MG63 (cell line): Measurements from ENCODE around the gene OR6C2. TPM values are rescaled to one million over a fixed set of nuclear protein-coding genes. Genes with fewer than 3 reads are reported as not detected.
"Not testable (repeated sequence)": the region's sequence is repeated elsewhere in the genome, so short reads cannot be mapped to it uniquely, and the experiment has no call there.

Experiments used
- DNase-seq: peaks from one replicate; pipeline ENCODE4 v3.0.0-alpha.2; 2020
- H3K27me3 ChIP-seq: fragments of 250-450 bp; sonication (Bioruptor Pico); 2 replicates; pipeline ENCODE4 v1.5.1; 2020; ENCODE audit warnings: mild to moderate bottlenecking, moderate library complexity
- H3K36me3 ChIP-seq: fragments of 250-450 bp; sonication (Bioruptor Pico); 2 replicates; pipeline ENCODE4 v1.5.1; 2020; ENCODE audit warnings: mild to moderate bottlenecking, moderate library complexity
- H3K4me3 ChIP-seq: fragments of 250-450 bp; sonication (Bioruptor Pico); 2 replicates; pipeline ENCODE4 v1.5.1; 2020; ENCODE audit warnings: mild to moderate bottlenecking, moderate library complexity
- H3K9me3 ChIP-seq: fragments of 250-450 bp; sonication (Bioruptor Pico); 2 replicates; pipeline ENCODE4 v1.5.1; 2020; ENCODE audit warnings: mild to moderate bottlenecking, moderate library complexity
- total RNA-seq: library from RNA; depleted of rRNA; stranded (reverse); fragments of >200 nt; shearing (Covaris generic); gene quantifications from 2 replicates; pipeline ENCODE4 v1.2.3, GENCODE V29; 2014; ENCODE audit warnings: low replicate concordance; rRNA removed

OR6C2 gene
- total RNA-seq, 1 experiment from 2014 or later = not detected

DNA sequence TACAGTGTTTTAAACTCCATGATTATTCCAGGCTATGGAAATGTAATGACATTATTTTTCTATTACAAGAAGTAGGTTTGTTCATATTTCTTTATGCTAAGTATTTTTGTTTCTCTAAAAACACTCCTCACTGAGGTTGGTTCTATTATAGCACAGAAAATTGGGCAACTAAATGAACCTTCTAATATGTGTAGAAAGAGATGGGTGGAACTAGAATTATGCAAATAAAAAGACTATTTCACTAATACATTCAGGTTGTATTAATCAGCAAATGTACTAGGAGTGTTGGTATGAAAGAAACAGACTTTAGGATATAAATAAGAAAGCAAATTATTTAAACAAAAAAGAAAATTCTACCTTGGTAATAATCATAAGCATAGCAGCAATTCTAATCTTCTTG, 4.9 kb downstream of the OR6C2 start:
- H3K4me3 ChIP-seq = no peak overlapping the region
- DNase-seq = no peak
- no peaks in the 10 kb centered on the region; the same call in 1 of the 2 replicates for H3K27me3 ChIP-seq
- H3K36me3 ChIP-seq = no peaks in the 10 kb centered on the region
- H3K9me3 ChIP-seq = no peaks in the 10 kb centered on the region

GRCh38 chr12:55464926-55465325, 21.1 kb downstream of the OR6C2 start:
- not testable (repeated sequence) for H3K9me3 ChIP-seq, DNase-seq, H3K27me3 ChIP-seq, H3K36me3 ChIP-seq, H3K4me3 ChIP-seq

DNA sequence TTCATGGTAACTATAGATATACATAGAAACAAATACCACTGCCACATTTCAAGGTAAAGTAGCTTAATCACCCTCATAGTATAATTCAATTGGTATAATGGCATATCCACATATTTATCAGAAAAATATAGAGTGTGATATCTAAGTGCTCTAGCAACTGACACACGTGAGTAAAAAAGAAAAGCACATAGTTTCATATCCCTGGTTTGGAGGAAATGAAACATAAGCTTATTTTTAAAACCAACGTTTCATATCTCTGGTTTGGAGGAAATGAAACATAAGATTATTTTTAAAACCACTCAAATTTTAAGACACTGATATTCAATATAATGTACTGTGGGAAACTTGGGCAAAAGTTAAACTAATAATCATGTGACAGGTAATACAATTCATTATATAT, 24.0 kb downstream of the OR6C2 start:
- Histone ChIP-seq H3K4me3 (no peak overlapping the region), H3K36me3 (no peaks in the 10 kb centered on the region), H3K27me3 (no peaks in the 10 kb centered on the region; the same call in 1 of the 2 replicates), H3K9me3 (no peaks in the 10 kb centered on the region)
- DNase-seq = no peak

GRCh38 chr12:55469291-55469690, 25.4 kb downstream of the OR6C2 start:
- H3K9me3 ChIP-seq = no peaks in the 10 kb centered on the region
- no peak overlapping the region for H3K4me3 ChIP-seq
- DNase-seq = no peak
- no peaks in the 10 kb centered on the region; the same call in 1 of the 2 replicates for H3K27me3 ChIP-seq
- no peaks in the 10 kb centered on the region for H3K36me3 ChIP-seq

DNA sequence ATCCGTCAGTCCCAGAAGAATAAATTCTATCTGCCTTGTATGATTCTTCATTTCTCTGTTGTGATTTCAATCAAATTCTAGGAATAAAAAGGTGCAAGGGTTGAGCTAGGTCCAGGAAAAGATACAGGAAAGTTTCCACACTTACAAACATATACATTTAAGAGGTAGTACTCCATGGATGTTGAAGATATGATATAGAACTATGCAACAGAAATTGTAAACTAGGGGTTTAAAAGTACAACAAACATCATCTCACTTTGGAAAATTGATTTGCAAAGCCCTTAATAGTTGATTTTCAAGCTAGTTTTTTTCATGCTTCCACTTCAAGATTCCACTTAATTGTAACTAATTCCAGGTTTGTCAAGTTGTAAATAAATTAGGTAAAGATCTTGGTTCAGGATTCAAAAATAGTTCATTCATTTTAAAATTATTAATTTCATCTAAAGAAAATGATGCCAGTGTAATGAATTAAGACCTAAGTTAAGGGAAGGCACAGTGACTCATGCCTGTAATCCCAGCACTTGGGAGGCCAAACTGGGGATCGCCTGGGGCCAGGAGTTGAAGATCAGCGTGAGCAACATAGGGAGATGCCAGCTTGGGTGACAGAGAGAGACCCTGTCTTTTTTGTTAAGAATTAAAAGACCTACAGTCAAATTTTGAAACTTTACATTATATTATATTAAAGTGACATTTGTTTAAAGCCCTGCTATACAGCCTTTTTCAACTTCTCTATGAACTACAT, 26.4 kb downstream of the OR6C2 start, which contains the start of gene OR6C70:
Gene OR6C70 (minus strand): TSS at position 51 of the 742 bp plus-strand sequence. CDS start 0 bp downstream, at position 51.
- peak; percentile 44 for DNase-seq
- Histone ChIP-seq H3K36me3 (no peaks in the 10 kb centered on the region), H3K4me3 (no peak within 1 kb of the TSS), H3K9me3 (no peaks in the 10 kb centered on the region), H3K27me3 (no peaks in the 10 kb centered on the region; the same call in 1 of the 2 replicates)

DNA sequence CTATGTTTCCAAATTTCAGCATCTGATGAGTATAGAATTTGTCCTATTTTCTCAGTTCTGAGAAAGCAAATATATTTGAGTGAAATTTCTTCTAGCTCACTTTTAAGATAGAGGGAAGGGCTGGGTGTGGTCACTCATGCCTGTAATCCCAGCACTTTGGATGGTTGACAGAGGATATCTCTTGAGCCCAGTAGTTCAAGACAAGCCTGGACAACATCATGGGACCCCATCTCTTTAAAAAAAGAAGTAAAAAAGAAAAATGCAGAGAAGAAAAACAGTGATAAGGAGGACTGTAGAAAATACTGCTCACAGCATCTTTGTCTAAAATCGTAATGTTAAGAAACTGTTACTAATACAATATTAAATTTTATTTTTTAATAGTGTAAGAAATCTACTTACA, 28.4 kb downstream of the OR6C2 start:
- Histone ChIP-seq H3K36me3 (no peaks in the 10 kb centered on the region), H3K4me3 (no peak overlapping the region), H3K27me3 (no peaks in the 10 kb centered on the region; the same call in 1 of the 2 replicates), H3K9me3 (no peaks in the 10 kb centered on the region)
- DNase-seq = no peak

DNA sequence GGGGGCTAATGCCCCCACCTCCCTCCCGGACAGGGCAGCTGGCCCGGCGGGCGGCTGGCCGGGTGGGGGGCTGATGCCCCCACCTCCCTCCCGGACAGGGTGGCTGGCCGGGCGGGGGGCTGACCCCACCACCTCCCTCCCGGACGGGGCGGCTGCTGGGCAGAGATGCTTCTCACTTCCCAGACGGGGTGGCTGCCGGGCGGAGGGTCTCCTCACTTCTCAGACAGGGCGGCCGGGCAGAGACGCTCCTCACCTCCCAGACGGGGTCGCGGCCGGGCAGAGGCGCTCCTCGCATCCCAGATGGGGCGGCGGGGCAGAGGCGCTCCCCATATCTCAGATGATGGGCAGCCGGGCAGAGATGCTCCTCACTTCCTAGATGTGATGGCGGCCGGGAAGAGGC, 35.3 kb downstream of the OR6C2 start:
- not testable (repeated sequence) for H3K4me3 ChIP-seq, H3K36me3 ChIP-seq, DNase-seq, H3K27me3 ChIP-seq, H3K9me3 ChIP-seq

DNA sequence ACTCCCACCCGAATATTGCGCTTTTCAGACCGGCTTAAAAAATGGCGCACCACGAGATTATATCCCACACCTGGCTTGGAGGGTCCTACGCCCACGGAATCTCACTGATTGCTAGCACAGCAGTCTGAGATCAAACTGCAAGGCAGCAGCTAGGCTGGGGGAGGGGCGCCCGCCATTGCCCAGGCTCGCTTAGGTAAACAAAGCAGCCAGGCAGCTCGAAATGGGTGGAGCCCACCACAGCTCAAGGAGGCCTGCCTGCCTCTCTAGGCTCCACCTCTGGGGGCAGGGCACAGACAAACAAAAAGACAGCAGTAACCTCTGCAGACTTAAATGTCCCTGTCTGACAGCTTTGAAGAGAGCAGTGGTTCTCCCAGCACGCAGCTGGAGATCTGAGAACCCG, 40.4 kb downstream of the OR6C2 start:
- not testable (repeated sequence) for H3K27me3 ChIP-seq, DNase-seq, H3K36me3 ChIP-seq, H3K4me3 ChIP-seq, H3K9me3 ChIP-seq

DNA sequence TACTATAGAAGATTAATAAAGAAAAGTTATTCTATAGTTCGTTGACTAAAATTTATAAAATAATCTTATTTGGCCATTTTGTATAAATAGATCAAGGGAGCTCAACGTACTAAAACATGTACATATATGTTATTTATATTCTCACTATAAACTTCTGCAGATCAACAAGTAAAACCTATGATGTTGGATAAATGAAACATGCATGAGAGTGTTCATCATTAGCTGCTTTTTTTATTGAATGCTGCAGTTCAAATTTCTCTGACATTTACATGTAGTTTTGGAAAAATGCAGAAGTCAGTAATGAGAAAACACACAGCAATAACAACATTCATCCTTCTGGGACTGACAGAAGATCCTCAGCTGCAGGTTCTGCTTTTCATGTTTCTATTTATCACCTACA, 48.2 kb downstream of the OR6C2 start, which contains the start of gene OR6C68:
Gene OR6C68 (plus strand): TSS at position 301 of the 400 bp plus-strand sequence. CDS start 0 bp downstream, at position 301.
- no peak for DNase-seq
- Histone ChIP-seq H3K4me3 (no peak within 1 kb of the TSS), H3K9me3 (no peaks in the 10 kb centered on the region), H3K27me3 (no peaks in the 10 kb centered on the region), H3K36me3 (no peaks in the 10 kb centered on the region)

DNA sequence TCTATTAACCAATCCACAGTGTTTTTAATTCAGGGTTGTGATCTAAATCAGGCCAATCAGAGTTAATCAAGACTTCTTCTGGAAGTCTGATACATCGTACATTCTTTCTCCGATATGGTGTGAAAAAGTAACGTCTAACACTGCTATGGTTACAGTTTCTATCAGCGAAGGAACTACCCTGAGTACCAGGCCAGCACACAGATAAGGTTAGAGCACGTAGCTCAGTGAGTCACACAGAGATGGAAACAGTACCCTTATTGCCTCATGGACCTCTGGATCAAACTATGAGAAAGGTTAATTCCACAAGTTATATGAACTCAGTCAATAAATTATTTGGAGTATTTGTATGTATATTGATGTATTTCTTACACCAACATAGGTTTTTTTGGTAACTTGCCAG, 51.6 kb downstream of the OR6C2 start:
- Histone ChIP-seq H3K36me3 (no peaks in the 10 kb centered on the region), H3K27me3 (no peaks in the 10 kb centered on the region), H3K9me3 (no peaks in the 10 kb centered on the region), H3K4me3 (no peak overlapping the region)
- DNase-seq = no peak

GRCh38 chr12:55499231-55499630, 55.4 kb downstream of the OR6C2 start:
- DNase-seq = no peak
- H3K9me3 ChIP-seq = no peaks in the 10 kb centered on the region
- no peak overlapping the region for H3K4me3 ChIP-seq
- H3K27me3 ChIP-seq = no peaks in the 10 kb centered on the region
- H3K36me3 ChIP-seq = no peaks in the 10 kb centered on the region

GRCh38 chr12:55499810-55500252, 56.0 kb downstream of the OR6C2 start:
- Histone ChIP-seq H3K9me3 (no peaks in the 10 kb centered on the region), H3K36me3 (no peaks in the 10 kb centered on the region), H3K4me3 (no peak overlapping the region), H3K27me3 (no peaks in the 10 kb centered on the region)
- DNase-seq = no peak

- Histone ChIP-seq H3K9me3 (no peaks in the 10 kb centered on the region), H3K4me3 (no peak overlapping the region), H3K36me3 (no peaks in the 10 kb centered on the region), H3K27me3 (no peaks in the 10 kb centered on the region)
- no peak for DNase-seq
Measured at GRCh38 chr12:55501601-55502000, 57.7 kb downstream of the OR6C2 start.

Other genes starting within 250 kb of the OR6C2 start
- gene OR10A7, start 223.1 kb upstream of the OR6C2 start, total RNA-seq = not detected in 2 replicates
- not detected in 2 replicates for gene OR6C74, start 199.5 kb upstream of the OR6C2 start, total RNA-seq
- gene OR6C6, start 147.5 kb upstream of the OR6C2 start, total RNA-seq = not detected in 2 replicates
- gene OR6C1, start 129.7 kb upstream of the OR6C2 start, total RNA-seq = not detected in 2 replicates
- not detected in 2 replicates for gene OR6C3, start 113.3 kb upstream of the OR6C2 start, total RNA-seq
- not detected in 2 replicates for gene OR6C75, start 81.1 kb upstream of the OR6C2 start, total RNA-seq
- gene OR6C65, start 43.5 kb upstream of the OR6C2 start, total RNA-seq = not detected in 2 replicates
- not detected in 2 replicates for gene OR6C76, start 17.8 kb upstream of the OR6C2 start, total RNA-seq
- not detected in 2 replicates for gene OR6C70, start 26.1 kb downstream of the OR6C2 start, total RNA-seq
- gene OR6C68, start 48.3 kb downstream of the OR6C2 start, total RNA-seq = not detected in 2 replicates
- gene OR6C4, start 105.5 kb downstream of the OR6C2 start, total RNA-seq = not detected in 2 replicates
- not detected in 2 replicates for gene OR2AP1, start 128.4 kb downstream of the OR6C2 start, total RNA-seq
- not detected in 2 replicates for gene OR10P1, start 192.8 kb downstream of the OR6C2 start, total RNA-seq